Activated naive CD4-positive, alpha-beta T cell treated with anti-CD3 and anti-CD28 coated beads for 36 hours (primary cell): ENCODE data around the gene DYNC1LI1. TPM values are rescaled to one million over a fixed set of nuclear protein-coding genes. Genes with fewer than 3 reads are reported as not detected.
A peak's percentile ranks its signal among the peaks of the same experiment; 100 is the strongest.
"Not testable (repeated sequence)": the region's sequence is repeated elsewhere in the genome, so short reads cannot be mapped to it uniquely, and the experiment has no call there.

Experiments used
- CTCF ChIA-PET: fragments of 350-600 bp; sonication (Branson Sonifier 250); formaldehyde crosslinking; loops from one replicate; lab custom pipeline; 2021; ENCODE audit warnings: antibody characterized with exemption; lab: Charles Lee
- DNase-seq: peaks from one replicate; pipeline ENCODE4 v3.0.0-alpha.2; 2020
- H3K27ac Mint-ChIP-seq: one replicate; pipeline ENCODE4 v1.8.0; 2021; ENCODE audit warnings: mild to moderate bottlenecking, mixed read lengths
- H3K27me3 Mint-ChIP-seq: one replicate; pipeline ENCODE4 v1.8.0; 2021; ENCODE audit warnings: low read depth, mixed read lengths
- H3K36me3 Mint-ChIP-seq: one replicate; pipeline ENCODE4 v1.8.0; 2021; ENCODE audit warnings: low read depth, mixed read lengths
- H3K4me1 Mint-ChIP-seq: one replicate; pipeline ENCODE4 v1.8.0; 2021; ENCODE audit warnings: low read depth, mixed read lengths
- H3K4me3 Mint-ChIP-seq: one replicate; pipeline ENCODE4 v1.8.0; 2021; ENCODE audit warnings: mild to moderate bottlenecking, moderate library complexity, mixed read lengths
- H3K9me3 Mint-ChIP-seq: one replicate; pipeline ENCODE4 v1.8.0; 2021; ENCODE audit warnings: mixed read lengths
- intact Hi-C: fragments of 100-400 bp; cut with micrococcal nuclease; formaldehyde crosslinking; loops from one replicate; pipeline ENCODE4 v1.15.1; 2023
- total RNA-seq, 2 experiments: library from RNA; stranded (reverse); gene quantifications; one replicate each; pipeline ENCODE4 v1.2.3, GENCODE V29; 2021

Gene DYNC1LI1
- total RNA-seq, 2 experiments from 2014 or later = 29.8 to 33.1 TPM

- CTCF ChIA-PET = interaction anchor here (0.7 kb wide), 1 partner anchor 145 kb away, joined by 4 read pairs; no protein-coding TSS in a partner anchor
- intact Hi-C loops, H3K4me1 Mint-ChIP-seq, DNase-seq, H3K36me3 Mint-ChIP-seq, H3K27me3 Mint-ChIP-seq, H3K27ac Mint-ChIP-seq, H3K9me3 Mint-ChIP-seq: not testable (repeated sequence)
- H3K4me3 Mint-ChIP-seq = peak overlapping the region; percentile 13
These were observed 53.9 kb downstream of the DYNC1LI1 start for GRCh38 chr3:32516751-32517150.

- no peaks in the 10 kb centered on the region for H3K27me3 Mint-ChIP-seq
- no peaks in the 10 kb centered on the region for H3K9me3 Mint-ChIP-seq
- CTCF ChIA-PET = interaction anchor here (0.6 to 1.9 kb wide), 7 partner anchors 58 to 362 kb away, joined by 3 to 6 read pairs (median 3); no protein-coding TSS in a partner anchor
- no peak overlapping the region for H3K4me3 Mint-ChIP-seq
- intact Hi-C loops = loop anchor here (2.0 kb wide), 2 partner anchors 60 to 392 kb away; partner anchors contain the start of gene DYNC1LI1
- H3K4me1 Mint-ChIP-seq = peaks cover 2% of the 10 kb centered on the region
- H3K36me3 Mint-ChIP-seq = no peaks in the 10 kb centered on the region
- no peak overlapping the region for H3K27ac Mint-ChIP-seq
- DNase-seq = no peak
These were observed 59.7 kb downstream of the DYNC1LI1 start for GRCh38 chr3:32511005-32511404.

- Mint-ChIP-seq H3K9me3 (no peaks in the 10 kb centered on the region), H3K36me3 (no peaks in the 10 kb centered on the region)
- intact Hi-C loops = loop anchor here (1.0 to 2.0 kb wide), 6 partner anchors 61 to 424 kb away; partner anchors contain the start of gene DYNC1LI1
These were observed 60.5 kb downstream of the DYNC1LI1 start for GRCh38 chr3:32510075-32510724.

GRCh38 chr3:32508711-32509110, 61.9 kb downstream of the DYNC1LI1 start:
- intact Hi-C loops = no loop called here
- Mint-ChIP-seq H3K4me3 (no peak overlapping the region), H3K4me1 (no peaks in the 10 kb centered on the region), H3K36me3 (no peaks in the 10 kb centered on the region), H3K27ac (no peak overlapping the region), H3K9me3 (no peaks in the 10 kb centered on the region), H3K27me3 (no peaks in the 10 kb centered on the region)
- no peak for DNase-seq
- CTCF ChIA-PET = interaction anchor here (1.7 kb wide), 1 partner anchor 11 kb away, joined by 3 read pairs; no protein-coding TSS in a partner anchor

More at GRCh38 chr3:32510075-32510724, 60.5 kb downstream of the DYNC1LI1 start:
- Mint-ChIP-seq H3K27ac (no peak overlapping the region), H3K4me3 (no peak overlapping the region), H3K27me3 (no peaks in the 10 kb centered on the region), H3K4me1 (peaks cover 2% of the 10 kb centered on the region)
- CTCF ChIA-PET = interaction anchor here (0.7 to 1.9 kb wide), 15 partner anchors 8 to 572 kb away, joined by 3 to 12 read pairs (median 3); no protein-coding TSS in a partner anchor
- DNase-seq = peak; percentile 86

- peaks cover 5% of the 10 kb centered on the region for H3K4me1 Mint-ChIP-seq
- no peak overlapping the region for H3K4me3 Mint-ChIP-seq
- no peaks in the 10 kb centered on the region for H3K9me3 Mint-ChIP-seq
- no peaks in the 10 kb centered on the region for H3K27me3 Mint-ChIP-seq
- H3K36me3 Mint-ChIP-seq = no peaks in the 10 kb centered on the region
- intact Hi-C loops = no loop called here
- DNase-seq = no peak
- no peak overlapping the region for H3K27ac Mint-ChIP-seq
- CTCF ChIA-PET = interaction anchor here (0.6 to 1.2 kb wide), 3 partner anchors 63 to 315 kb away, joined by 3 to 4 read pairs (median 3); no protein-coding TSS in a partner anchor
These were observed 64.2 kb downstream of the DYNC1LI1 start for GRCh38 chr3:32506466-32506865.

- Mint-ChIP-seq H3K36me3 (peaks cover 1% of the 10 kb centered on the region), H3K27ac (peak overlapping the region; percentile 89), H3K27me3 (no peaks in the 10 kb centered on the region), H3K4me3 (peak overlapping the region; percentile 97), H3K9me3 (no peaks in the 10 kb centered on the region), H3K4me1 (peaks cover 27% of the 10 kb centered on the region)
- no peak for DNase-seq
- intact Hi-C loops = loop anchor here (1.0 to 5.0 kb wide), 9 partner anchors 42 to 937 kb away; partner anchors contain the start of genes CNOT10, DYNC1LI1, GPD1L and UBP1
- CTCF ChIA-PET = interaction anchor here (0.6 kb wide), 1 partner anchor 126 kb away, joined by 3 read pairs; no protein-coding TSS in a partner anchor
These were observed 67.7 kb downstream of the DYNC1LI1 start for GRCh38 chr3:32502946-32503286.

- Mint-ChIP-seq H3K4me3 (peak within 1 kb of the TSS; percentile 97), H3K4me1 (peaks cover 27% of the 10 kb centered on the region), H3K27ac (peak within 1 kb of the TSS; percentile 89), H3K36me3 (peaks cover 1% of the 10 kb centered on the region), H3K9me3 (no peaks in the 10 kb centered on the region), H3K27me3 (no peaks in the 10 kb centered on the region)
- DNase-seq = peak; percentile 81
- intact Hi-C loops = loop anchor here (1.0 to 5.0 kb wide), 9 partner anchors 42 to 938 kb away; partner anchors contain the start of genes CNOT10, DYNC1LI1, GPD1L and UBP1
- CTCF ChIA-PET = interaction anchor here (0.6 to 1.8 kb wide), 3 partner anchors 125 to 256 kb away, joined by 3 to 7 read pairs (median 3); no protein-coding TSS in a partner anchor
These were observed 68.3 kb downstream of the DYNC1LI1 start, which contains the start of gene CMTM6 for GRCh38 chr3:32502118-32502945. Gene CMTM6, minus strand, starts transcription at chr3:32502852. Its CDS starts 107 bp downstream, at chr3:32502745.

- CTCF ChIA-PET = interaction anchor here (0.6 to 1.8 kb wide), 4 partner anchors 9 to 255 kb away, joined by 3 to 7 read pairs (median 4); no protein-coding TSS in a partner anchor
- Mint-ChIP-seq H3K27ac (peak overlapping the region; percentile 78), H3K36me3 (peaks cover 3% of the 10 kb centered on the region), H3K27me3 (no peaks in the 10 kb centered on the region), H3K4me1 (peaks cover 29% of the 10 kb centered on the region), H3K9me3 (no peaks in the 10 kb centered on the region), H3K4me3 (peak overlapping the region; percentile 97)
- intact Hi-C loops = loop anchor here (1.0 to 5.0 kb wide), 9 partner anchors 41 to 939 kb away; partner anchors contain the start of genes CNOT10, DYNC1LI1, GPD1L and UBP1
- no peak for DNase-seq
These were observed 68.9 kb downstream of the DYNC1LI1 start for GRCh38 chr3:32501783-32502117.

- no peak overlapping the region for H3K27ac Mint-ChIP-seq
- peak overlapping the region; percentile 97 for H3K4me3 Mint-ChIP-seq
- H3K9me3 Mint-ChIP-seq = no peaks in the 10 kb centered on the region
- H3K27me3 Mint-ChIP-seq = no peaks in the 10 kb centered on the region
- CTCF ChIA-PET = interaction anchor here (0.6 to 1.8 kb wide), 4 partner anchors 9 to 254 kb away, joined by 3 to 7 read pairs (median 4); no protein-coding TSS in a partner anchor
- no peak for DNase-seq
- peaks cover 6% of the 10 kb centered on the region for H3K36me3 Mint-ChIP-seq
- intact Hi-C loops = loop anchor here (5.0 kb wide), 1 partner anchor 394 kb away; the partner anchor contains the start of gene GPD1L
- H3K4me1 Mint-ChIP-seq = peaks cover 35% of the 10 kb centered on the region
These were observed 69.5 kb downstream of the DYNC1LI1 start for GRCh38 chr3:32500880-32501782.

GRCh38 chr3:32500231-32500630, 70.4 kb downstream of the DYNC1LI1 start:
- Mint-ChIP-seq H3K9me3 (no peaks in the 10 kb centered on the region), H3K4me3 (no peak overlapping the region), H3K4me1 (peaks cover 38% of the 10 kb centered on the region), H3K27ac (no peak overlapping the region), H3K27me3 (no peaks in the 10 kb centered on the region), H3K36me3 (peaks cover 9% of the 10 kb centered on the region)
- DNase-seq = no peak
- CTCF ChIA-PET = interaction anchor here (1.3 kb wide), 1 partner anchor 10 kb away, joined by 7 read pairs; no protein-coding TSS in a partner anchor
- intact Hi-C loops = loop anchor here (5.0 kb wide), 1 partner anchor 393 kb away; the partner anchor contains the start of gene GPD1L

- CTCF ChIA-PET = interaction anchor here (0.6 to 1.3 kb wide), 2 partner anchors 9 to 152 kb away, joined by 4 to 7 read pairs; no protein-coding TSS in a partner anchor
- intact Hi-C loops = no loop called here
- Mint-ChIP-seq H3K9me3 (no peaks in the 10 kb centered on the region), H3K27ac (no peak overlapping the region), H3K36me3 (peaks cover 9% of the 10 kb centered on the region), H3K4me1 (peaks cover 38% of the 10 kb centered on the region), H3K4me3 (no peak overlapping the region), H3K27me3 (no peaks in the 10 kb centered on the region)
- no peak for DNase-seq
These were observed 71.1 kb downstream of the DYNC1LI1 start for GRCh38 chr3:32499585-32499984.
